CMK (cell line): ENCODE data around the gene CNBD2.
"Not testable (repeated sequence)": the region's sequence is repeated elsewhere in the genome, so short reads cannot be mapped to it uniquely, and the experiment has no call there.

ENCODE experiments used
- DNase-seq: peaks from one replicate; pipeline ENCODE4 v3.0.0-alpha.2; 2010; ENCODE audit warnings: low read depth

CNBD2 gene

DNA sequence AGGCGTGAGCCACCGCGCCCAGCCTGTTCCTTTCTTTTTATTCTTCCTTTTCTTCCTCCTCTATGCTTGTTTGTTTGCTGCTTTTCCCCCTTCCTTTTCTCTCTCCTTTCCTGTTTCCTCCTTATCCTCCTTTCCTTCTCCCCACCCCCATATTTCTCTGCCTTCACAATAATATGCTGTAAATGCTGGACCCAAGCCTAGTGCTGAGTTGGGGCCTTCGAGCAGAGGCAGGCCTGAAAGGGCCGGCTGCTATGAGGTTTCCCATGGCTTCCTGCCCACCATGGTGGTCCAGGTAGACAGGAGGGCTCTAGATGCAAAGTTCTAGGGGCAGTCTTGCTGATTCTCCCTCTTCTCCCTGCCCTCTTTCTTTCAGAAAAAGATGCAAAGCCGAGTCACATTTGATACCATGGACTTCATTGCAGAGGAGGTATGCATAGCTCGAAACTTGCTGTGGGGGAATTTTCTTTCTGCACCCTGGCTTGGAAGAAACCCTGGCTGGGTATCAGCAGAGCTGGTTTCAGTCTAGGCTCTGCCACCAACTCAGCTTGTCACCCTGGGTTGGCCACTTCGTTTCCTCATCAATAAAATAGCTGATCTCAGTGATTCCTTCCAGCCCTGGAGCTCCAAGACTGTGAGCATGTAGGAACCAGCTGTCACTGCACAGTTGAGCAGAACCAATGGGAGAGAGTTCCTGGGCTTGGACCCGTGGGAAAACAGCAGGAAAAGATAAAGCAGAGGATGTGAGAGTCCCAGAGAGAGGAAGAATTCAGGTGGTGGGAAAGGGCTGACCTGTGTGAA, 7.4 kb downstream of the CNBD2 start:
- no peak for DNase-seq

DNA sequence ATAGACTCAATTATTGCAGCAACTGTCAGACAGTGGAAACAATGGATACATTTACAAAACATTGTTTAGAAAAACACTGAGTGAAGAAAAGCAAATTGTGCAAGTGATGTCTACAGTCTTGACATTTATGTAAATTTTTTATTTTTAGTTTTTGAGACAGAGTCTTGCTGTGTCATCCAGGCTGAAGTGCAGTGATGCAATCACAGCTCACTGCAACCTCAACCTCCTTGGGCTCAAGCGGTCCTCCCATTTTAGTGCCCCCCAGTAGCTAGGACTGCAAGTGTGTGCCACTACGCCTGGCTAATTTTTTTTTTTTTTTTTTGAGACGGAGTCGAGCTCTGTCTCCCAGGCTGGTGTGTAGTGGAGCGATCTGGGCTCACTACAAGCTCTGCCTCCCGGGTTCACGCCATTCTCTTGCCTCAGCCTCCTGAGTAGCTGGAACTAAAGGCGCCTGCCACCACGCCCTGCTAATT, 9.7 kb downstream of the CNBD2 start:
- no peak for DNase-seq

DNA sequence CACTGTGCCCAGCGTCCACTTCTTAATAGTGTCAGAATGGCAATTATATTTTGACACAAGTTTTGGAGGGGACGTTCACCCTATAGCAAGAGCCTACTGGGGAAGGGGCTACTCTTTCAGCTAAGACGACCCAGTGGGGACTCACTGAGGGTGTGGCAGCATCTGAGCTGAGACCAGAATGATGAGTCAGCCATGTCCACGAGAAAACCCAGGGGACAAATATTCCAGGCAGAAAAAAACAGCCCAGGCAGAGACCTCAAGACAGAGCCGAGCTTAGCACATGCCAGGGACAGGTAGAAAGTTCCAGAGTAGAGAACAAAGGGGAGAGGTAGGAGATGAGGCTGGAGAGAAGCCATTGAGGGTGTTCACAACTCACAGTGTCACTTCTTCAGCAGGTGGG, 11.2 kb downstream of the CNBD2 start:
- no peak for DNase-seq

DNA sequence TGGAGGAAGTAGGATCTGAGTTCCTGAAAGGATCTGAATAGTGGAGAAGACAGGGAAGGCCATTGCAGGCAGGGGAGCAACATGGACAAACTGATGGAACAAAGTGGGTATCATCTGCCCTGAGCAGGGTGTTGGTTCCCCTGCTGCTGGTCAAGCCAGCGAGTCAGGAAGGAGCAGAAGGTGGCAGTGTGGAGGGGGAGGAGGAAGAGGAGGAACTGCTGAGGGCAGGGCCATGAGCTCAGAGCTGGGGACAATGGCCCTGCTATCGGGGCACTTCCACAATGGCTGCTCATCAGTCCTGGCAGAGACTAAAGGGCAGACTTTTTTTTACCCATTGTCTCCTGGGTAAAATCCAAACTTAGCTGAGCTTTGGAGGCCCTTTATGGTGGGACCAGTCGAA, 13.6 kb downstream of the CNBD2 start:
- no peak for DNase-seq

DNA sequence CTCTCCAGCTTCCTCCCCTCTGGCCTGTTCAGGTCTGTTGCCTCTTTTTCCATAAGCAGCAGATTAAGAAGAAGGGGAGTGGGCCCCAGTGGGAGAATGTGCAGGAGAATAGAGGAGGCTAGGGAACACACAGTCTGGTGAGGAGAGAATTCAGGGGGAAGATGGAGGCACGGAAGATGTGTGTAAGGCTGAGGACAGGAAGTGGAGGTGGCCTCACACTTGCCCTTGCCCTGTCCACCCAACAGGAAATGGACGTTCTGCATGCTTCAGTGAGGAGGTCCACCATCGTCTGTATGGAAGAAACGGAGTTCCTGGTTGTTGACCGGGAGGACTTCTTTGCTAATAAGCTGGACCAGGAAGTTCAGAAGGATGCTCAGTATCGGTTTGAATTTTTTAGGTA, 16.0 kb downstream of the CNBD2 start:
- DNase-seq, result no peak

DNA sequence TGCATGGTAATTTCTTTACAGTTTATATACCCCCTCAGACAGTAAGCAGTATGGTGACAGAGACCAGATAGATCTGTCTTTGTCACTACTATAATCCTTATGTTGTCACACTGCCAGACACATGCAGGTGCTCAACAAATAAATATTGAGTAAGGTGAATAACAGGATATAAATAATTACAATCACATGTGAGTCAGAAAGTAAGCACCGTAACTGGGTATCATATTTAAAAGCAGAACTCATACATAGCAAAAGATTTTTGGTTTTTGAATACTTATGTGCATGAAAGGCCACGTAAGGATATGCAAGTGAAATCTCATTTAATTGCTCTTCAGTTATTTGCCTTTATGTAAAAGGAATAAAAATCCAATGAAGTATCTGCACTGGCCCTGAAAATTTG, 17.4 kb downstream of the CNBD2 start:
- no peak for DNase-seq

DNA sequence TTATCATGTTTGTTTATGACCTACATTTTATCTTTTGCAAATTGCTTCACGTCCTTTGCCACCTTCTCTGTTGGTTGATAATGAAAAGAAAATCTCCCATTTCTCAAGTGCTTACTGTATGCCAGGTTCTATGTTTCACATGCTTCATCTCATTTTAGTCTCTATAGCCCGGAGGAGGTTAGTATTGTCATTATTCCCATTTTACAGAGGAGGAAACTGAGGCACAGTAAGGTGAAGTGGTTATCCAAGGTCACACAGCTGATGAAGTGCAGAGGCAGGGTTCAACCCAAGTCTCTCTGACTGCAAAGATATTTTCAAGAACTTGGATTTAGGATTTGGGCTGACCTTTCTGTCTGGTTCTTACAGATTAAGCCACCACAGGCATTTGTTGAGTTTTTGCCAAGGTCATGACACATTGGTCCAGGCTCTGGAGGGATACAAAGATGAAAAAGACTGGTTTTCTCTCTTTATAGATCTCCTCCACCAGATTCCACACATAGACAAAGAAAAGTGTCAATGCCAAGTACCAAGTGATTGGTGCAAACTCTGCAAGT, 20.6 kb downstream of the CNBD2 start:
- DNase-seq, result no peak

DNA sequence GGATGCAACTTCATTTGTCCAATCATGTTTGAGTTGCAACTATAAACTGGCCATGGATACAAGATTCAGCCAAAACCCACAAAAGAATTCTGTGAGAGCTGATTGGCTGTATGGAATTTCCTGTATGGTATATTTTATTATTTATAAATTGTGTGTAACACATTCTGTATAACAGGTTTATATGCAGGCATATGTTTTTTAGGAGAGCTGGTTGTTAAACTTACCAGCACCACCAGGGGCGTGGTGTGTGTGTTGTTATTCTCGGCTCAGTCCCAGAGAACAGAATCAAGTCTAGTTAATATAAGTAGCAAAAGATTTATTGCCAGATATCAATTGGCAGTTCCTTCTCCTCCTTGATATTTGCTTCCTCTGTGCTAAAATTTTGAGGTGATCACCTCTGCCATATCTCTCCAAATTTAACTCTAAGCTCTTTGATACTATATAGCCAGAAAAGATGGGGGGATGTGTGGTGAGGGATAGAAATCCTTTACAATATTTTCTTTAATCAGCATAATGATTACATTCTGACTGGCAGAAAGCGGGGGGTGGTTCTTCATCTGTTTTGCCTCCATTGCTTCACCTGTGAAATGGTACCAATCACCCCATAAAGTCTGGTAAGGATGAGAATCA, 22.9 kb downstream of the CNBD2 start:
- DNase-seq, result no peak

DNA sequence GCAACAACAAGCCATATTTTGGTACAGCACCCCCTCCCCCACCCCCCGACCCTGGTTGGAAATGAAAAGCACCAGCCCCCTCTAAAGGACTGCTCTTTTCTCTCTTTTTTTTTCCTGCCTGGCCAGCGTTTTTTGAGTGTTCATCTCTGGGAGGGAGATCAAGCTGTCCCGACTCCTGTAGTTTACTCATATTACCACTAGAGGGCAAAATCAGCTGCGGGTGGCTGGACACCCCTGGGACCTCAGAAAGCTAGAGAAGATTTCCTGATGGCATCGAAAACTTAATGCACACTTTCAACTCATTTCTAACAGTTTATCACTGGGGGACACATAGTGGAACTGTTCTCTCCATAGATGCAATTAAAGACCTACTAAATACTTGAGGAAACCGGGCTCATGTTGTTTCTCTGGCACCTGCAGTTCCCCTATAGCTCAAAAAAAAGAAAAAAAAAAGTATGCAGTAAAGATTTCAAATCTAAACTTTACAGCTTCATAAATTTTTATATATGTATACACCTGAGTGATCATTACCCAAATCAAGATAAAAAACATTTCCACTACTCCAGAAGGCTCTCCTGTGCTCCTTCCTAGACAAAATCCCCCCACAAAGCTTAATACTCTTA, 24.4 kb downstream of the CNBD2 start:
- DNase-seq, result peak; percentile 30

DNA sequence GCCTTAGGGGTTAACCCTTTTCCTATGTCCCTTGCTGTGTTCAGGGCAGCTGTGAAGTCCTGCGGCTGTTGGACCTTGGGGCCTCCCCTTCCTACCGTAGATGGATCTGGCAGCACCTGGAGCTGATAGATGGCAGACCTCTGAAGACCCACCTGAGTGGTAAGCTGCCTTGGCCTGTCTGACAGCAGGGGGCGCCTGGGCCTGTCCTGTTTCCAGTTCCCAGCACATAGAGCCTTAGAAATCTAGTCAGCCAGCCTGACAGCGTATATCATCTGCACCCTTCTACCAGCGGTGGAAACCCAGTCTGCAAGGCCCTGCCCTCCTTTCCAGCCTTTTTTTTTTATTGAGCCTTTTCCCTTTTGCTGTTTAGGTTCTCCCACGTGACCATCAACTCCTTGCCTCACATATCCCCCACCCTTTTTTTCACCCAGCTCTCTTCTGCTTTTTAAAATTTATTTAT, 26.6 kb downstream of the CNBD2 start:
- peak; percentile 39 for DNase-seq

DNA sequence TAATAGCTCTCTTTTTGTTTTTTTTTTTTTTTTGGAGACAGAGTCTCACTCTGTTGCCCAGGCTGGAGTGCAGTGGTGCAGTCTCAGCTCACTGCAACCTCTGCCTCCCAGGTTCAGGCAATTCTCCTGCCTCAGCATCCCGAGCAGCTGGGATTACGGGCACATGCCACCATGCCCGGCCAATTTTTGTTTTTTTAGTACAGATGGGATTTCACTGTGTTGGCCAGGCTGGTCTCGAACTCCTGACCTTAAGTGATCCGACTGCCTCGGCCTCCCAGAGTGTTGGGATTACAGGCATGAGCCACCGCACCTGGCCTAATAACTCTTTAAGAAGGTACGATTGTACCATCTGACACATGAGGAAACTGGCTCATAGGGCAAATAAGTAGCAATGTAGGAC, 28.1 kb downstream of the CNBD2 start:
- not testable (repeated sequence) for DNase-seq

DNA sequence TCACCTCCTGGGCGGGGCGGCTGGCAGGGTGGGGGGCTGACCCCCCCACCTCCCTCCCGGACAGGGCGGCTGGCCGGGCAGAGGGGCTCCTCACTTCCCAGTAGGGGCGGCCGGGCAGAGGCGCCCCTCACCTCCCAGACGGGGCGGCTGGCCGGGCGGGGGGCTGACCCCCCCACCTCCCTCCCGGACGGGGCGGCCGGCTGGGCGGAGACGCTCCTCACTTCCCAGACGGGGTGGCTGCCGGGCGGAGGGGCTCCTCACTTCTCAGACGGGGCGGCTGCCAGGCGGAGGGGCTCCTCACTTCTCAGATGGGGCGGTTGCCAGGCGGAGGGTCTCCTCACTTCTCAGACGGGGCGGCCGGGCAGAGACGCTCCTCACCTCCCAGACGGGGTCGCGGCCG, 32.9 kb downstream of the CNBD2 start:
- not testable (repeated sequence) for DNase-seq

DNA sequence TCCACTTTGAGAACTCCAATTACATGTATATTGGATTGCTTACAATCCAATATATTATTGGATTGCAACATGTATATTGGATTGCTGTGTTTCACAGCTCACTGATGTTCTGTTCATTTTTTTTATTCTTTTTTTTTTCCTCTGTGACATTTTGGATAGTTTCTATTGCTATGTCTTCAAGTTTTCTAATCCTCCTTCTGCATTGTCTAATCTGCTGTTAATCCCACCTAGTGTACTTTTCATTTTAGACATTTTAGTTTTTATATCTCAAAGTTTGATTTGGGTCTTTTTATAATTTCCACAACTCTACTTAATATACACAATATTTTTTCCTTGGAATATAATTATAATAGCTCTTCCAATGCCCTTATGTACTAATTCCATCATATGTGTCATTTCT, 34.5 kb downstream of the CNBD2 start:
- DNase-seq, result no peak

DNA sequence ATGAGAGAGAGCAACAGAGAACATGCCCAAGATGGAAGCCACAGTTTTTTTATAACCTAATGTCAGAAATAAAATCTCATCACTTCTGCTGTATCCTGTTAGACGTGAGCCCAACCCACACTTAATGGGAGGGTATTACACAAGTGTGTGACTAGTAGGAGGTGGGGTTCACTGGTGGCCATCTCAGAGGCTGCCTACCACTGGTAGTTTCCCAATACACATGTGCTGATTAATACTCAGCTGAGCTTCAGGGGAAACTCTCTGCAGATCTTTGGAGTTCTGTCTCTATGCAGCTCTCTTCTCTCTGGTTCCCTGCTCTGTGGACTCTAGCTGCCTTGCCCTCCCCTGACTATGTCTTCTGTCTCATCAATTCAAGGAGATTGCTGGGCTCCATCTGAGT, 35.7 kb downstream of the CNBD2 start:
- DNase-seq, result no peak

DNA sequence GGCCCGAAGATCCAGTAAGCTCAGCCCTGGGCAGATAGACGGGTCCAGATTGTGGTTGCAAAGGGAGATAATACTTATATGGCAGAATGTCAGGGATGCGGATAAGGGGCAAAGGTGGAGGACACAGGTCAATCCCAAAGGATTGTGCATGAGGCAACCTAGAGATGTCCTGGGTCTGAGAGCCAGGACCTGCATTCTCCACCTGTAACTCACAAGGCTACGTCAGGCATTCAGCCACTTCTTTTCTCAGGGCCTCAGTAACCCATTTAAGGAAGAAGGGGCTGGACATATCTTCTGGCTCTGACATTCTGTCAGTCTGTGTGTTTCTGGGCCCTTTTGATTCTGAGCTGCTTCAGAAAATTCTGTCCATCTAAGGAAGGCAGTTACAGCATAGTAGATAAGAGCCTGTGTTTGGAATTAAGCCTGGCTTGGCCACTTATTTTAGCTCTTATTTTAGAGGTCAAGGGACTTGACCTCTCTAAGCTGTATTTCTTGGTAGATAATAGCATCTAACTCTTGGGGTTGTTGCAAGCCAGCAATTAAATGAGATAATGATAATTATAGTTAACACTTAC, 40.2 kb downstream of the CNBD2 start:
- no peak for DNase-seq

DNA sequence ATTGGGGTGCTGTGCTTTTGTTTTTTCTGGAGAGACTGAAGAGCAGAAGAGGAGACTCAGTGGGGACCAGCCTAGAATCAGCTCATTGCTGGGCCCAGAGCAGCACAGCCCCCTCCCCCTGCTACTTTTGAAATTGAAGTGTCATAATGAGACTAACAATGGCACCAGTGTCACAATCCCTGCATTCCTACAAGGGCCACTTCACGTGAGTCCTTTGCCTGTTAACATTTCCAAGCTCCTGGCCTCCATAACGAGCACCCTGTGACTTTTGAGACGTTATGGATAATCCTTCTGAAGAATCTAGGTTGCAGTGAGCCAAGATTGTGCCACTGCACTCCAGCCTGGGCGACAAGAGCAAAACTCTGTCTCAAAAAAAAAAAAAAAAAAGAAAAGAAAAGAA, 41.7 kb downstream of the CNBD2 start:
- no peak for DNase-seq

DNA sequence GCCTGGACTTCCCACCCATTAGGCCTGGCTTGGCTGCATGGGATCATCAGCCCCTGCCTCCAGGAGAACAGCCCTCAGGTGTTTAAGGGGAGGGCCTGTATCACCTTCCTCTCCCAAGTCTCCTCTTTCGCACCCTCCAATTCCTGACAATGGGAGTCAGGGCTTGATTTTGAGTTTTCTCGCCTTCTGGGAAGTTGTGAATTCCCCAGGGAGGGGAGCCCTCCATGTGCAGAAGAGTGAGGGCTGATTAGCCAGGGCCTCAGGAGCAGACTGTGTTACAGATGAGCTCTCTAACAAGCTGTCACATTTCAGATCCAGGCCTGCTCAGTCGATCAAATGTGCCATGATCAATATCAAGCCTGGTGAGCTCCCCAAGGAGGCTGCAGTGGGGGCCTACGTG, 42.4 kb downstream of the CNBD2 start:
- no peak for DNase-seq

DNA sequence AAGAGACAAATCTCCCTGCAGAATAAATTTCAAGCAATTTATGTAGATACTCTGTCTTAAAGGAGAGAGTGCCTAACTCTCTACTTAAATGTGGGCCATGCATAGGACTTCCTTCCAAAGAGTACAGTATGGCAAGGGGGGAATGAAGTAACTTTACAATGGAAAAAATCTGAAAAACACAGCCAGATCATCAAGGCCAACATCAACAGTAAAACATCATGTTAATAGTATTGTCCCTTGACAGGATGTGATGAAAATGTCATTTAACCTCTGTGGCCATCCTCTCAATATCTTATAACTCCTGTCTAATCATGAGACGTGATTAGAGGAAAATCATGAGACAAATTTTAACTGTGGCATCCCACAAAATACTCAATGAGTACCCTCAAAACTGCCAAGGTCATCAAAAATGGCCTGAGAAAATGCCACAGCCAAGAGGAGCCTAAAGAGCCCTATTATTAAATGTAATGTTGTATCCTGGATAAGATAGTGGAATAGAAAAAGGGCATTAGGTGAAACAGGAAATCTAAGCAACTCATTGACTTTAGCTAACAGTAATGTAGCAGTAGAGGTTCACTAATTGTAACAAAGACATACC, 47.5 kb downstream of the CNBD2 start:
- no peak for DNase-seq

DNA sequence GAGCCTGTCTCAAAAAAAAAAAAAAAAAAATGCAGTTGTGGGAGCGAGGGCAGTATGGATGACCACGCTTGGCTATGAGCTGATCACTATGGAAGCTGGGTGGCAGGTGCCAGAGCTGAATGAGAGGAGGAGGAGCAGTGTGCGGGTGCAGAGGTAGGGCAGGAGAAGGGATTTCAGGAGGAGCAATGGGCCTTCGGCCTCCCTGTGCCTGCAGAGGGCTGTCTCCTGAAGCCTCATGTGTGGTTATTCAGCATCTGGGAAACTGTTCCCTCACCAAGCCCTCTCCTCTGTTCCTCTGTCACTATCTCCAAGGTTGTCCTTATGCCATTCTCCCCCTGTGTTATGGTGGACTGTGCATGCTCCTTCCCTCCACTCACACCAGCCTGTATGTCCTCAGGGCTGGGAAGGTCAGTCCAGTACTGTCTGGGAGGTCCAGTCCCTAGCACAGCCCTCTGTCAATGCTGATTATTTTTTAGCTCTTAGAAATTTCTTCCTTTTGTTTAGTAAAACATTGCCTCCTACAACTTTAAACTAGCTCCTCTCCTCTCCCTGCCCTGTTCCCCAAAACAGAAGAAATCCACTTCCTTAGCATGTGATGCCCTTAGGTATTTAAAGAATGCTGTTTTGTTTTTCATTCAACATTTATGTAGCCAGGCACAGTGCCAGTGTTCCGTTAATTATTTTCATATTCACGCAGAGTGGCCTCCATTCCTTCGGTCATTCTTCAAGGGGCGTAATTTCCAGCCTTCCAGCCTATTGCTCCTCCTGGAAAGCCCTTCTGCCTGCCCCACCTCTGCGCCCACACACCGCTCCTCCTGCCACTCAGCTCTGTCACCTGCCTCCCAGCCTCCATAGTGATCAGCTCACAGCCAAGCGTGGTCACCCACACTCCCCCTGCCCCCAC, 48.9 kb downstream of the CNBD2 start:
- DNase-seq, result no peak

DNA sequence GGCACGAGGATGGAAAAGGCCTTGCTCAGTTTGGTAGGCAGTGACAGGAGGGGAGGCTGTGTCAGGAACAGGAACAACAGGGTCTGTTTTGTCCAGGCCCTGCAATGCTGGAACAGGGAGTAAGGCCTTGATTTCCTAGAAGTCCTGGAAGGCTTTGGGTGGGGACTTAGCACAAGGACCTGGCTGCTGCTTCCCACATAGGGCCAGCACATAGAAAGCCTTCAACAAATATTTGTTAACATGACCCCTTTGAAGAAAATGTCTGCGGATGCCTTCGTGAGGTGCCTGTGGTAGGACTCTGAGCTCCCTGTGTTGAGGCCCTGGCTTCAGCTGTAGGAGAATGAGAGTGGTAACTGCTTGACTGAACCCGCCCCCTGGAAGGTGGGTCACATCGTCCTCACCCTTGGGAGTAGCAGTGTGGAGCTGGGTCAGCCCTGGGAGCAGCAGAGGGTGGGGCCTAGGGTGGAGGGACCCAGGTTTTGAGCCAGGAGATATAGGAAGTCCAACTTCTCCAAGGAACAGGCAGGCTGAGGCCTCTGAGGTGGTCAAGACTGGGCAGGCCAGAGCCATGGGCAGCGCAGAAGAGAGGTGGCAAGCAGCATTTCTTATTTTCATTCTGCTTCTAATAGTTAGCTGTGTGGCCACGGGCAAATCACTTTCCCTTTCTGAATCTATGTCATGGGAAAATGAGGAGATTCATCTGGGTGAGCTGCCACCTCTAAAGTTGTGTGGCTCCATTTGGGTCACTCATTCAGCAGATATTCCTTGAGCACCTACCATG, 50.0 kb downstream of the CNBD2 start:
- DNase-seq, result no peak
